GM18505 (cell line): ENCODE data around the gene CDHR3.

Experiments used
- ATAC-seq: cut with Tn5 transposase; IDR thresholded peaks from one replicate; pipeline ENCODE4 v1.9.1; 2021; ENCODE audit not compliant: unreplicated experiment
- POLR2A ChIP-seq: IDR thresholded peaks from 4 replicates; pipeline ENCODE4 v1.6.1; 2011; ENCODE audit warnings: borderline replicate concordance; ENCODE audit not compliant: insufficient read depth, insufficient read length; ENCODE audit errors: extremely low read depth

Gene CDHR3

GRCh38 chr7:106029941-106030340 is 66.9 kb downstream of the CDHR3 start:
- ATAC-seq = no peak

DNA sequence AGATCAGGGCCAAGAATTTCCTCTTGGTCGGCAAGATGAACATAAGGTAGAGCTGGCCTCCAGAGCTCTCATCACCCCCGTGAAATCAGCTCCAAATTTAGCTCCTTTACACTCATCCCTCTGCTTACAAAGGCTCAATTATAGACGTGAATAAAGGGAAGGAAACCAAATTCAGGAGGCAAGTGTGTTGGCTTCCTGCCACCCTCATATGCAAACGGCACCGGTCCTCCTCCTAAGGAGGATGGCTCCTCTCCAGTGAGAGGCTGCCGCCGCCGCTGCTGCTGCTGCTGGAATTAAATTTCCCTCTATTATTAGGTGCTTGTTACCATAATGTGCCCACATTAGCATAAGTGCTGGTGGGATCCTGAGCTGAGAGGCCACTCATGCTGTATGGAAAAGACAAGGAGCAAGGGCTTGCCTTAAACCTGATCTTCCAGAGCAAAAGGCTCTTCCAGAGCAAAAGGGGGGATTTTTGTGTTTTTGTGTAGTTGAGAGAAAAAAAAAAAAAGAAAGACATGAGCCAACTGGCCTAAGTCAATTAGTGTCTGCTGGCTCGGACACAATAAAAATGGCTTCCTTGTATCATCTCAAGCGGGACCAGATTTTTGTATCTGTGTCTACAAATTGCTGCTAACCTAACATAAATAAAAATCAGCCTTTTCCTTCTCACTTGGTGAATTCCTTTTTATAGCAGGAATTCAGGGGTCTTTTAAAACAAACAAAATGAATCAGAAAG is 68.4 kb downstream of the CDHR3 start:
- no peak for ATAC-seq
- TF ChIP-seq POLR2A = no peak

More at GRCh38 chr7:106029941-106030340, 66.9 kb downstream of the CDHR3 start:
- no peak for TF ChIP-seq POLR2A

DNA sequence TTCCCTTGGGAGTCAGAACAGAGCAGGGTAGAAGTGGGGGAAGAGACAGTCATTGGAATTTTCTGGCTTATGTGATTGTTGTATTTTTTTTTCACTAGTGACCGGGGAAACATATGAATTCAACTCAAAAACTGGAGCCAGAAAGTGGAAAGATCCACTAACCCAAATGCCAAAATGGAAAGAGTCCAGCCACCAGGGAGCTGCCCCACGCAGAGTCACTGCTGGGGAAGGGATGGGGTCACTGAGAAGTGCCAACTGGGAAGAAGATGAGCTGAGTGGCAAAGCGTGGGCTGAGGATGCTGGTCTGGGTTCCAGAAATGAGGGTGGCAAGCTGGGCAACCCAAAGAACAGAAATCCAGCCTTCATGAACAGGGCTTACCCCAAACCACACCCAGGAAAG is 69.2 kb downstream of the CDHR3 start:
- ATAC-seq = no peak
- TF ChIP-seq POLR2A = no peak

GRCh38 chr7:106033735-106034134 is 70.7 kb downstream of the CDHR3 start:
- TF ChIP-seq POLR2A = no peak
- no peak for ATAC-seq

DNA sequence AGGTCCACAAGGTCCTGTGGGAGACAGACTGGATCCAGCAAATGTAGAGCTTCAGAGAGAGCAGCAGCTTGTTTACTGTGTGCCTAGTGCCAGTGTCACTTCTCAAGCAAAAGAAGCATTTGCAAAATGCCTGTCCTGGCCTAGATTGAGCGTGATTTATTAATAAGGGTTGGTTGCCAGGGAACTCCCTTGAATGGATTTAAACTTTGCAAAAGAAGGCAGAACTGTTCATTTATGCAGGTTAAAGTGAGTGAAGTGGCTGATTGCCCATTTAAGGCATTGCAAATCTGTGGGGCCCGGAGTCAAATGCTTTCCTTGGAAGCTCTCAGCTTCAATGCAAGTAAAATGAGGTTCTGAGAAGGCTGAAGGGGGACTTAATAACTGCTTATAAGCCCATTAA is 71.3 kb downstream of the CDHR3 start:
- TF ChIP-seq POLR2A = no peak
- ATAC-seq = no peak

DNA sequence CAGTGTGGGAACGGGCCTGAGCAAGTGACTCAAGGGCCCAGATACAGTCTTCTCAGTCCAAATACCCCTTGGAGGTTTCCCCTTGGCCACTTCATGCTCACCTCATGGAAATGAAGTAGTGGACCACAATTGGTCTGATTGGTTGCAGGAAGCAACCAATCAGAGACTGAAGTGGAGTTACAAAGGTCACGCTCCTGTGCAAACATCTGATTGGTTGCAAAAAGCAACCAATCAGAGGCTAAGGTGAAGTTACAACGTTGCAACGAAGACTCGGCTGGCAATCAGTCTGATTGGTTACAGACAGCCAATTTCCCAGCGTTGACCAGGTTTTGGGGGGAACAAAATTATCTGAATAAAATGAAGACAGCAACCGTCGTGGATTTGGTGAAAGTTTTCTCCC is 72.5 kb downstream of the CDHR3 start:
- TF ChIP-seq POLR2A = no peak
- no peak for ATAC-seq

- TF ChIP-seq POLR2A = no peak
- ATAC-seq = no peak
These were observed 72.9 kb downstream of the CDHR3 start for GRCh38 chr7:106036004-106036403.

DNA sequence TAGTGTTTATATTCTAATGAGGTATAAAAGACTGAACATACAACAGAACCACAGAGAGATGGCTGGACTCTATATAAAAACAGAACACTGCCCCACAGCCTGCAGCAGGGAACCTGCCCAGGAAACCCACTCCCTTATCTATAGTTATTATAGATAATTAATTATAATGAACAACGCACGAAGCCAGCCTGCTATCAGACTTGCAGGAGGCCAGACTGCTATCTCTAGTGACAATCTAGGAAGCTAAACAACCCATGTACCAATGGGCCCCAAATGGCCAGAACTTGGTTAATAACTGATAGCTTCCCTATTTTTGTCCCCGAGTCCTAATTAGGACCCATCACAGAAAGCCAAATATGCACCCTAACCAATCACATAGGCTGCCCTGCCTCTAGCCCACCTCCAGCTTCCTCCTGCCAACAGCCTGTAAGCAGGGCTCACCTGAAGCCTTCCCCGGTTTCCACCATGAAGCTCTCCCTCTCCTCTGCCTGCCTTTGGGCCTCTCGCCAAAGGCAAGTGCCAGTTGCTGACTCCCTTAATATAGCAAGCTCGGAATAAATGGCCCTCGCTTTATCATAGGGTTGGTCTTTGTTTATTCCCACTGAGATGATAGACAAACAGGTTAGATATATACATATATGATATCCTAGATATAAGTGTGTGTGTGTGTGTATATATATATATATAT is 74.6 kb downstream of the CDHR3 start:
- TF ChIP-seq POLR2A = no peak
- no peak for ATAC-seq

DNA sequence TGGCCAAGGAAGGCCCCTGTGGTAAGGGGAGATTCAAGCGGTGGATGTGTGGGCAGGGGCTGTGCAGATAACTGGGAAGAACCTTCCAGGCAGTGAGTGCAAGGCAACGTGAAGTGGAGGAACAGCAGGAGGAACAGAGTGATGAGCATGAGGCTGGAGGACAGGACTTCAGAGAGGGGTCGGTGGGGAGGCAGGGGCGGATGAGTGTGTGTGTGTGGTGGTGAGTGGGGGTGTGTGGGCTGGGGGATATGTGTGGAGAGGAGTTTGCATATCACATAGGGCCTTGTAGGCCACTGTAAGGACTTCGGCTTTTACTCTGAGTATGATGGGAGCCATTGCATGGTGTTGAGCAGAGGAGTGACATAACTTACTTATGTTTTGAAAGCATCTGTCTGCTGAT is 75.2 kb downstream of the CDHR3 start:
- no peak for TF ChIP-seq POLR2A
- no peak for ATAC-seq

DNA sequence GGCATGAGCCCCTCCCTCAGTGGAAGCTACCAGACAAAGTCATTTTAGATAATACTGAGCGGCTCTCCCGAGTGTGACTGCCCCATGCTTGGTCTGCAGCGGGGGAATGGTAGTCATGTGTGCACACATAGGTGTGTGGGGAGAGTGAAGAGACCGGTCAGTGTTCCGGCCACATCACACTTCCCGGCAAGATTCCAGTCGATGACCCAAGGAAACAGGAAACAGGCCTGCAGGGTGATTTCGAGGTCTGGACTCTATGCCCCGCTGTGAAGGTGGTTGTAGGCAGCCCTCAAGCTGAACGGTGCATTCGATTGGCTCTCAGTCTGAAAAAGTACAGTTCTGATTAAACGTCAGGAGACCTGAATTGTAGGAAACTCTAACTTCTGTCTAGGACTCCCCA is 75.9 kb downstream of the CDHR3 start:
- no peak for ATAC-seq
- TF ChIP-seq POLR2A = no peak

GRCh38 chr7:106039486-106040060 is 76.5 kb downstream of the CDHR3 start:
- no peak for ATAC-seq
- no peak for TF ChIP-seq POLR2A

DNA sequence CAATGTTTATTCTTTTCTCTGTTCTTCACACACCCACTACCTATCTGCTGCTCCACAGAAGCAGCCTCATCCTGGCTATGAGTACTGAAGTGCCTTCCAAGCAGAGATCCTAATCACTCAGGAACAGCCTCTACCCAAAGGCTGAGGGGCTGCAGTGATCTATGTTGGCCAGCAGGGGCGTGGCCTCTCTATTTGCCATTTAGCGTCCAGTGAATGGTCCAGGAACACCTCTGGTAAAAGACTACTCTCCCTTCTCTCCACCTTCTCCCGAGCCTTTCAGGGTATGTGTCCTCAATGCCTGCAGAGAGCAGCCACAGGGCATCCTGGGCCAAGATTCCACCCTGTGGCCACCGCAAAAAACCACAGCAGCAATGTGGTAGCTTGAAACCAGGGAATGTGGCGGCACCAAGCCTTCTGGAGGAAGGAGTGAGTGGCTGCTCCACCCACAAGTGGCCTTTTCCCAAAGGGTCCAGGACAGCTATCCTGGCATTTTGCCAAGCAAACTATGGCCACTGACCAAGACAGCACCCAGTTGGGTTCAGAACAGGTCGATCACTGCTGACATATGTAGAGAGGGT is 78.2 kb downstream of the CDHR3 start:
- no peak for ATAC-seq
- no peak for TF ChIP-seq POLR2A

DNA sequence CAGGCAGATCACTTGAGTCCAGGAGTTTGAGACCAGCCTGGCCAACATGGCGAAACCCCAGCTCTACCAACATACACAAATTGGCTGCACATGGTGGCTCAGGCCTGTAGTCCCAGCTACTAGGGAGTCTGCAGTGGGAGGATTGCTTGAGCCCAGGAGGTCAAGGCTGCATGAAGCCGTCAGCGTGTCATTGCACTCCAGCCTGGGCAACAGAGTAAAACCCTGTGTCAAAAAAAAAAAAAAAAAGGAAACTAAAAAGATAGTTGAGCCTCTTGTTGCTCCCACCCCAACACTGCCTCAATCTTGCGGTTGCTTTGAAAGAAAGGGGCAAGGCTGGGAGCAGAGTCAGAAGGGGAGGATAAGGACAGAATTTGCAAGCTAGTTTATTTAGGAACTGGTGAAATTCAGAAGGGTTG is 79.1 kb downstream of the CDHR3 start:
- no peak for ATAC-seq
- no peak for TF ChIP-seq POLR2A

DNA sequence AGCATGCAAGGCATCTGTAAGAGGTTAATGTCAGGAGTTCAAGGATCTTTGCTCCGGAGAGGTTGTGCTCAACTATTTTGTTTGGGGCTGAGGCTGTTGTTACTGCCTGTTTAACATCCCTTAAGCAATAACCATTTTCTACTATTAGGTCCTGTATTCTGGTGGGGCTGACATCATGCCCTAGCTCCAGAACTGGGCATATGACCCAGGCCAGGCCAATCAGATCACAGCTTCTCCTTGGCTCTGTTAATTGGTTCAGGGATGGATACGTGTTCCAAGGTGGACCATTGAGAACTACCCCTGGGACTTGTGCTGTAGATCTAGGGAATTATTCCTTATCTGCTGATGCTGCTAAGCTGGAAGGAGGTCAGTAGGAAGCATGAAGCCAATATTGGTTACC is 82.1 kb downstream of the CDHR3 start:
- no peak for TF ChIP-seq POLR2A
- no peak for ATAC-seq
